Measurements from ENCODE around the gene COL6A5. TPM values are rescaled to one million over a fixed set of nuclear protein-coding genes. Genes with fewer than 3 reads are reported as not detected.

The COL6A5 gene
- total and polyA plus RNA-seq, 9 of the 15 experiments (the other 6 are each of a cell fraction or from before 2014, with no cell fraction given), result 1.5 to 9.7 (median 5.6) TPM

- TF ChIP-seq ZNF740 (CRISPR knock-in tag; IDR thresholded peaks at IDR 0.05), result no peak
- TF ChIP-seq ZNF740 (tag; IDR thresholded peaks at IDR 0.05), result no peak
- no peak for TF ChIP-seq NR2C2 (CRISPR knock-in tag; IDR thresholded peaks at IDR 0.05)
- 0 out of 2 replicates have a peak, but pooled peaks have one; percentile 25 for TF ChIP-seq NR2C2 (tag; IDR thresholded peaks at IDR 0.05)
- TF ChIP-seq CEBPZ (IDR thresholded peaks at IDR 0.05; ENCODE audit: borderline replicate concordance, low read depth, low read length), result no peak
- TF ChIP-seq CC2D1A (IDR thresholded peaks at IDR 0.05), result peak; percentile 51; the same call in 1 of the 2 replicates
- TF ChIP-seq BDP1 (IDR thresholded peaks at IDR 0.05; ENCODE audit: insufficient read depth, insufficient read length), result no peak
- peak; percentile 44 for TF ChIP-seq CCNT2 (IDR thresholded peaks at IDR 0.05; ENCODE audit: borderline replicate concordance, extremely low read depth, insufficient read length, low read depth, low read length)
- no peak for TF ChIP-seq ZNF778 (CRISPR knock-in tag; IDR thresholded peaks at IDR 0.05)
- TF ChIP-seq GABPB2 (CRISPR knock-in tag; conservative IDR thresholded peaks at IDR 0.05), result no peak
- TF ChIP-seq C11orf30 (IDR thresholded peaks at IDR 0.05; ENCODE audit: low read depth), result peak; percentile 74
- no peak for TF ChIP-seq GABPB1 (CRISPR knock-in tag; IDR thresholded peaks at IDR 0.05)
- TF ChIP-seq ZNF347 (CRISPR knock-in tag; IDR thresholded peaks at IDR 0.05; ENCODE audit: low read depth), result no peak
- TF ChIP-seq ZNF77 (CRISPR knock-in tag; IDR thresholded peaks at IDR 0.05), result no peak
- peak; percentile 38; the same call in 1 of the 2 replicates for TF ChIP-seq FOXJ2 (tag; IDR thresholded peaks at IDR 0.05)
- no peak for TF ChIP-seq ZNF511 (CRISPR knock-in tag; IDR thresholded peaks at IDR 0.05)
- TF ChIP-seq POLR3G (IDR thresholded peaks at IDR 0.05; ENCODE audit: extremely low read depth, insufficient read length, insufficient replicate concordance), result no peak
- TF ChIP-seq THAP7 (CRISPR knock-in tag; IDR thresholded peaks at IDR 0.05), result no peak
- TF ChIP-seq HIVEP1 (CRISPR knock-in tag; IDR thresholded peaks at IDR 0.05), result no peak
- TF ChIP-seq CBX8 (IDR thresholded peaks at IDR 0.05; ENCODE audit: borderline replicate concordance, extremely low read depth, low read depth, low read length, poor library complexity, severe bottlenecking), result no peak
- no peak for TF ChIP-seq OTX1 (CRISPR knock-in tag; IDR thresholded peaks at IDR 0.05)
- TF ChIP-seq IRF9 (tag; IDR thresholded peaks at IDR 0.05), result no peak
Measured at GRCh38 chr3:130342821-130343661, 2.4 kb upstream of the COL6A5 start (continued).

Measured in K562 (cell line).